Heart left ventricle (tissue), 16 donors: Measurements from ENCODE around the gene YIF1B. TPM values are rescaled to one million over a fixed set of nuclear protein-coding genes. Genes with fewer than 3 reads are reported as not detected.

Experiments used
- ATAC-seq, 4 donors: fragments of 200-7000 bp; cut with Tn5 transposase; one replicate each; pipeline ENCODE4 v1.9.1; 2020 to 2022; ENCODE audit warnings: moderate library complexity in 4 of 4, mild to moderate bottlenecking in 3 of 4, moderate number of reproducible peaks in 1 of 4
- DNase-seq, 5 donors: peaks; one replicate each; pipeline ENCODE4 v3.0.0-alpha.2; 2020
- H3K27ac ChIP-seq, 12 donors: fragments of 200-600 bp; sonication (generic) in 4 of 12; one replicate each; pipeline versions ENCODE4 v1.5.0 to v1.8.0; 2016 to 2022; ENCODE audit warnings: mild to moderate bottlenecking in 2 of 12
- H3K27me3 ChIP-seq, 9 donors: fragments of 200-600 bp; sonication (generic) in 2 of 9; one replicate each; pipeline versions ENCODE4 v1.5.1 to v1.8.0; 2016 to 2022; ENCODE audit warnings: mild to moderate bottlenecking in 3 of 9
- H3K36me3 ChIP-seq, 9 donors: fragments of 200-600 bp; sonication (generic) in 2 of 9; one replicate each; pipeline versions ENCODE4 v1.5.0 to v1.8.0; 2018 to 2022; ENCODE audit warnings: mild to moderate bottlenecking in 2 of 9
- H3K4me1 ChIP-seq, 12 donors: fragments of 200-600 bp; sonication (generic) in 4 of 12; one replicate each; pipeline versions ENCODE4 v1.5.0 to v1.8.0; 2016 to 2022; ENCODE audit warnings: mild to moderate bottlenecking in 3 of 12
- H3K4me3 ChIP-seq, 12 donors: fragments of 200-600 bp; sonication (generic) in 4 of 12; one replicate each; pipeline versions ENCODE4 v1.5.0 to v1.8.0; 2017 to 2022; ENCODE audit warnings: mild to moderate bottlenecking in 9 of 12, moderate library complexity in 4 of 12
- H3K9me3 ChIP-seq, 12 donors: fragments of 200-600 bp; sonication (generic) in 4 of 12; one replicate each; pipeline versions ENCODE4 v1.5.0 to v1.8.0; 2016 to 2022; ENCODE audit warnings: mild to moderate bottlenecking in 1 of 12
- POLR2A ChIP-seq, 2 donors: fragments of 450-650 bp; IDR thresholded peaks; one replicate each; pipeline ENCODE4 v1.6.1; 2017; ENCODE audit warnings: antibody characterized with exemption in 2 of 2, mild to moderate bottlenecking in 2 of 2, moderate library complexity in 2 of 2
- WGBS, 4 donors: extraction: QIAGEN DNeasy Blood & Tissue Kit in 2 of 4; methylation state at CpG; one replicate each; pipeline versions ENCODE4 v1.1.5 to v1.1.7; 2013 to 2018; 5-methylcytosine and 5-hydroxymethylcytosine counted together
- intact Hi-C, 10 donors: fragments of 100-400 bp; cut with DNase I; formaldehyde crosslinking; loops; one replicate each; pipeline versions ENCODE4 v1.11.1 to v1.14.2; 2022
- polyA plus RNA-seq, 2 donors: library from polyadenylated mRNA; stranded (reverse); fragments of 200-250 nt; gene quantifications; one replicate each; pipeline ENCODE4 v1.2.3, GENCODE V29; 2013
- total RNA-seq, 9 donors: library from RNA; depleted of rRNA in 2 of 9; stranded (reverse); fragments of >200 nt in 2 of 9; fragmentation: NEBNext Ultra II Directional in 3 of 9; extraction: Animal tissue kit (Norgen Biotek cat#: 25700) in 3 of 9; gene quantifications; one replicate each; pipeline versions ENCODE4 v1.1.0 to v1.2.4, GENCODE V29; 2016 to 2023
- TF ChIP-seq, protein P1 (sequence below), 12 donors: fragments of 200-600 bp; sonication (generic) in 4 of 12; IDR thresholded peaks; one replicate each; pipeline versions ENCODE4 v1.5.0 to v1.8.0; 2018 to 2022; ENCODE audit warnings: antibody characterized with exemption in 12 of 12, mild to moderate bottlenecking in 5 of 12
- donor health status: ischemic (EF 13 %, LVEDD 7.1; RV severe dilation, severe dysfunction).
- donor health status: healthy with polysubstance abuse.
- donor health status: DM: no; HTN: yes; CAD: no.
- donor health status: DM: no; HTN: no; CAD: no.
- donor health status: ischemic (EF 25% LVEDD 6.9; RV normal size, moderate dysfunction).
- donor health status: ischemic (EF 25% LVEDD 5.7; RV mildly dilated, moderate dysfunction).
- donor health status: healthy.
- donor health status: DM: yes; HTN: yes; CAD: no.
- donor health status: ischemic (EF 35%, LVEDD 5.7; RV mildly dilated, moderate dysfunction).
- donor health status: nonischemic (EF 11% LVEDD 7.7; RV severe dilation, severe dysfunction).
- donor health status: DM: yes; HTN: yes; CAD: no.
- donor health status: PGD.
- donor health status: ischemic (EF 29% LVEDD 5.4; RV normal size, mild dysfunction).
- donor health status: nonischemic (EF 23%, LVEDD 6.1; RV moderate dilation, normal function).

Gene YIF1B
- total and polyA plus RNA-seq, 11 donors = 26.4 to 113 (median 32.5) TPM

DNA sequence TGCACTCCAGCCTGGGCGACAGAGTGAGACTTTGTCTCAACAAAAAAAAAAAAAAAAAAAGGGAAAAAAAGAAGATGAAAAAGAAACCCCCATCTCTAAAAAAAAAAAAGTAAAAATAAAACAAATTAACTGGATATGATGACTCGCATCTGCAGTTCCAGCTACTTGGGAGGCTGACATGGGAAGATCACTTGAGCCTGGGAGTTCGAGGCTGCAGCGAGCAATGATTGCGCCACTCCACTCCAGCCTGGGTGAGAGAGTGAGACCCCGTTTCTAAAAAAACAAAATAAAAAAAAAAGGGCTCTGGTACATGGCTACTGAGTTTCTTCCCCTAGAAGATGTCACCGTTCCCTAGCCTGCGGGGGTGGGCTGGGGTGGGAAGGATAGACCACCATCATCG lies 17.5 kb upstream of the YIF1B start:
- ATAC-seq (no peak), DNase-seq (no peak)
- H3K27me3 ChIP-seq = no peaks in the 10 kb centered on the region
- no peak overlapping the region for H3K4me3 ChIP-seq
- TF ChIP-seq, protein P1, sequence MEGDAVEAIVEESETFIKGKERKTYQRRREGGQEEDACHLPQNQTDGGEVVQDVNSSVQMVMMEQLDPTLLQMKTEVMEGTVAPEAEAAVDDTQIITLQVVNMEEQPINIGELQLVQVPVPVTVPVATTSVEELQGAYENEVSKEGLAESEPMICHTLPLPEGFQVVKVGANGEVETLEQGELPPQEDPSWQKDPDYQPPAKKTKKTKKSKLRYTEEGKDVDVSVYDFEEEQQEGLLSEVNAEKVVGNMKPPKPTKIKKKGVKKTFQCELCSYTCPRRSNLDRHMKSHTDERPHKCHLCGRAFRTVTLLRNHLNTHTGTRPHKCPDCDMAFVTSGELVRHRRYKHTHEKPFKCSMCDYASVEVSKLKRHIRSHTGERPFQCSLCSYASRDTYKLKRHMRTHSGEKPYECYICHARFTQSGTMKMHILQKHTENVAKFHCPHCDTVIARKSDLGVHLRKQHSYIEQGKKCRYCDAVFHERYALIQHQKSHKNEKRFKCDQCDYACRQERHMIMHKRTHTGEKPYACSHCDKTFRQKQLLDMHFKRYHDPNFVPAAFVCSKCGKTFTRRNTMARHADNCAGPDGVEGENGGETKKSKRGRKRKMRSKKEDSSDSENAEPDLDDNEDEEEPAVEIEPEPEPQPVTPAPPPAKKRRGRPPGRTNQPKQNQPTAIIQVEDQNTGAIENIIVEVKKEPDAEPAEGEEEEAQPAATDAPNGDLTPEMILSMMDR (IDR thresholded peaks at IDR 0.05) = no peak
- no peak for TF ChIP-seq POLR2A (IDR thresholded peaks at IDR 0.05)
- H3K27ac ChIP-seq = no peak overlapping the region
- WGBS, 4 donors = 90 to 94% (median 92%) methylated on average over 9 of the region's 9 CpGs
- H3K4me1 ChIP-seq = peaks cover 0 to 12% (median 8%) of the 10 kb centered on the region in 12 donors
- intact Hi-C loops = loop anchor here in 6 of 10 donors (5.0 to 10.0 kb wide), 4 partner anchors 91 to 431 kb away; partner anchors contain the start of genes SIPA1L3 (in 4 of the 6) and WDR87 (in 4 of the 6)
- peaks cover 0 to 6% (median under 1%) of the 10 kb centered on the region in 9 donors for H3K36me3 ChIP-seq
- H3K9me3 ChIP-seq = no peaks in the 10 kb centered on the region

DNA sequence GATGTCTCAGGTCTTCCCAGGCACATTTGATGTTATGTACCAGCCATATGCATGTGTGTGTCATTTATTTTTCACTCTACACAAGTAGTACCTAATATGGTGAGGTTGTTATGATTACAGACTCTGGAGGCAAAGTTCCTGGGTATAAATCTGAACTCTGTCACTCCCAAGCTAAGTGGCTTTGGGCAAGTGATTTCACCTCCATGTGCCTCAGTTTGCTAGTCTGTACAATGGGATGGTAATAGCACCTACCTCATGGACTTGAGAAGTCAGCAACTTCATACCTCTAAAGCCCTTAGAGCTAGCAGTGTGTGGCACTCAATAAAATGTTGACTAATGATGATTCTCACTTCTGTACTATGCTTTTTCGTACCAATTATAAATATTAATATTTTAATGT lies 16.0 kb upstream of the YIF1B start:
- Histone ChIP-seq H3K4me1 (peaks cover 0 to 10% (median 2%) of the 10 kb centered on the region in 12 donors), H3K36me3 (peaks cover 0 to 21% (median 16%) of the 10 kb centered on the region in 9 donors), H3K4me3 (no peak overlapping the region), H3K27me3 (no peaks in the 10 kb centered on the region), H3K9me3 (no peaks in the 10 kb centered on the region), H3K27ac (no peak overlapping the region)
- 88 to 97% (median 88%) methylated on average over 1 of the region's 1 CpG for WGBS, 4 donors
- DNase-seq = no peak
- TF ChIP-seq POLR2A (IDR thresholded peaks at IDR 0.05) = no peak
- TF ChIP-seq, protein P1 (IDR thresholded peaks at IDR 0.05) = no peak
- ATAC-seq = no peak
- intact Hi-C loops = loop anchor here in 6 of 10 donors (5.0 to 10.0 kb wide), 4 partner anchors 89 to 429 kb away; partner anchors contain the start of genes SIPA1L3 (in 4 of the 6) and WDR87 (in 4 of the 6)

DNA sequence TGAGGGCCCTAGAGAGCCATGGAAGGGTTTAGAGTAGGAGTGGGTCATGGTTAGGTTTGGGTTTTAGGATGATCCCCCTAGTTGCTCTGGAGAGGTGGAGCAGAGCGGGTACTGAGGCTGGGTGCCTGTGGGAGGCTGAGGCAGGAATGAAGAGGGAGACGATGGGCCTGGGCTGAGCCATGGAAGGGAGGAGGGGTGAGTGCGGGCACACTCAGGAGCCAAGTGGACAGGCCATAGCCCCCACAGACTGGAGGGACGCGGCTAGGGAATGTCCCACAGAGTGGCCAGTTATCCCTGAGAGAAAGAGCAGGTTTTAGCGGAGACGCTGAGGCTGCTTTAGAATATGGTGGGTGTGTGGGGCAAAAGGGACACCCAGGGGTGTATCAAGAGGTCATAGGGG lies 13.9 kb upstream of the YIF1B start:
- WGBS, 4 donors = 93 to 97% (median 95%) methylated on average over 7 of the region's 7 CpGs
- intact Hi-C loops = loop anchor here in 6 of 10 donors (2.0 to 10.0 kb wide), 5 partner anchors 87 to 427 kb away; partner anchors contain the start of genes SIPA1L3 (in 4 of the 6) and WDR87 (in 4 of the 6)
- no peaks in the 10 kb centered on the region for H3K9me3 ChIP-seq
- no peak overlapping the region for H3K27ac ChIP-seq
- TF ChIP-seq POLR2A (IDR thresholded peaks at IDR 0.05) = no peak
- TF ChIP-seq, protein P1 (IDR thresholded peaks at IDR 0.05) = no peak
- H3K4me1 ChIP-seq = no peaks in the 10 kb centered on the region
- no peak for ATAC-seq
- DNase-seq = no peak
- no peak overlapping the region for H3K4me3 ChIP-seq
- H3K27me3 ChIP-seq = no peaks in the 10 kb centered on the region
- H3K36me3 ChIP-seq = peaks cover 0 to 41% (median 28%) of the 10 kb centered on the region in 9 donors

GRCh38 chr19:38326591-38326990 lies 10.8 kb upstream of the YIF1B start:
- no peaks in the 10 kb centered on the region for H3K27me3 ChIP-seq
- no peak overlapping the region for H3K27ac ChIP-seq
- H3K9me3 ChIP-seq = no peaks in the 10 kb centered on the region
- TF ChIP-seq POLR2A (IDR thresholded peaks at IDR 0.05) = no peak
- TF ChIP-seq, protein P1 (IDR thresholded peaks at IDR 0.05) = no peak
- 96 to 98% (median 96%) methylated on average over 21 to 22 of the region's 22 CpGs for WGBS, 4 donors
- no peak for DNase-seq
- H3K36me3 ChIP-seq = peaks cover 0 to 57% (median 35%) of the 10 kb centered on the region in 9 donors
- intact Hi-C loops = loop anchor here in 1 of 10 donors (10.0 kb wide), 1 partner anchor 182 kb away; no protein-coding TSS in a partner anchor
- no peak overlapping the region for H3K4me3 ChIP-seq
- ATAC-seq = no peak
- H3K4me1 ChIP-seq = peaks cover 0 to 26% (median 6%) of the 10 kb centered on the region in 12 donors
